Uterus (tissue), 4 donors: Measurements from ENCODE around the gene KIAA1755. TPM values are rescaled to one million over a fixed set of nuclear protein-coding genes. Genes with fewer than 3 reads are reported as not detected.

Source experiments
- DNase-seq, 2 donors: peaks; one replicate each; pipeline ENCODE4 v3.0.0-alpha.2; 2019 to 2020
- H3K27ac ChIP-seq, 2 donors: fragments of 200-600 bp; sonication (generic); 1 replicate in 1 of 2; 2 replicates in 1 of 2; pipeline ENCODE4 v1.5.1; 2016 to 2018
- H3K27me3 ChIP-seq, 2 donors: fragments of 200-600 bp; sonication (generic); one replicate each; pipeline ENCODE4 v1.5.1; 2018 to 2019; ENCODE audit warnings: control low read depth in 1 of 2
- H3K36me3 ChIP-seq, 2 donors: fragments of 200-600 bp; sonication (generic); one replicate each; pipeline ENCODE4 v1.5.1; 2019; ENCODE audit warnings: control low read depth in 1 of 2
- H3K4me1 ChIP-seq, 2 donors: fragments of 200-600 bp; sonication (generic); one replicate each; pipeline ENCODE4 v1.5.1; 2018 to 2019; ENCODE audit warnings: control low read depth in 1 of 2
- H3K4me3 ChIP-seq, 2 donors: fragments of 200-600 bp; sonication (generic); 1 replicate in 1 of 2; 2 replicates in 1 of 2; pipeline ENCODE4 v1.5.1; 2018 to 2019; ENCODE audit warnings: mild to moderate bottlenecking in 1 of 2
- H3K9me3 ChIP-seq, 2 donors: fragments of 200-600 bp; sonication (generic); one replicate each; pipeline ENCODE4 v1.5.1; 2019; ENCODE audit warnings: control low read depth in 1 of 2
- POLR2A ChIP-seq, 2 donors: fragments of 450-650 bp; IDR thresholded peaks; one replicate each; pipeline ENCODE4 v1.6.1; 2016; ENCODE audit warnings: antibody characterized with exemption in 2 of 2, mild to moderate bottlenecking in 1 of 2, moderate library complexity in 1 of 2
- intact Hi-C: fragments of 100-400 bp; cut with DNase I; formaldehyde crosslinking; loops from one replicate; pipeline ENCODE4 v1.15.1; 2023; ENCODE audit warnings: low total_unique reads
- total RNA-seq, 4 donors: library from RNA; depleted of rRNA in 3 of 4; stranded (reverse); fragments of >200 nt in 3 of 4; gene quantifications; one replicate each; pipeline versions ENCODE4 v1.1.0 to v1.2.4, GENCODE V29; 2014 to 2023
- TF ChIP-seq, protein P1 (sequence below), 4 experiments: fragments of 200-600 bp in 2 of 4; fragments of 450-650 bp in 2 of 4; sonication (generic) in 2 of 4; IDR thresholded peaks; one replicate each; pipeline ENCODE4 v1.5.1; 2016 to 2019; ENCODE audit warnings: antibody characterized with exemption in 4 of 4, mild to moderate bottlenecking in 2 of 4, moderate library complexity in 1 of 4
- donor health status: DM: yes; HTN: yes; CAD: no.

The KIAA1755 gene
- total RNA-seq, 4 donors from 2014 or later: 5.3 to 47.6 (median 15.7) TPM

GRCh38 chr20:38178065-38178491 is 82.5 kb downstream of the KIAA1755 start:
- TF ChIP-seq, protein P1, sequence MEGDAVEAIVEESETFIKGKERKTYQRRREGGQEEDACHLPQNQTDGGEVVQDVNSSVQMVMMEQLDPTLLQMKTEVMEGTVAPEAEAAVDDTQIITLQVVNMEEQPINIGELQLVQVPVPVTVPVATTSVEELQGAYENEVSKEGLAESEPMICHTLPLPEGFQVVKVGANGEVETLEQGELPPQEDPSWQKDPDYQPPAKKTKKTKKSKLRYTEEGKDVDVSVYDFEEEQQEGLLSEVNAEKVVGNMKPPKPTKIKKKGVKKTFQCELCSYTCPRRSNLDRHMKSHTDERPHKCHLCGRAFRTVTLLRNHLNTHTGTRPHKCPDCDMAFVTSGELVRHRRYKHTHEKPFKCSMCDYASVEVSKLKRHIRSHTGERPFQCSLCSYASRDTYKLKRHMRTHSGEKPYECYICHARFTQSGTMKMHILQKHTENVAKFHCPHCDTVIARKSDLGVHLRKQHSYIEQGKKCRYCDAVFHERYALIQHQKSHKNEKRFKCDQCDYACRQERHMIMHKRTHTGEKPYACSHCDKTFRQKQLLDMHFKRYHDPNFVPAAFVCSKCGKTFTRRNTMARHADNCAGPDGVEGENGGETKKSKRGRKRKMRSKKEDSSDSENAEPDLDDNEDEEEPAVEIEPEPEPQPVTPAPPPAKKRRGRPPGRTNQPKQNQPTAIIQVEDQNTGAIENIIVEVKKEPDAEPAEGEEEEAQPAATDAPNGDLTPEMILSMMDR (IDR thresholded peaks at IDR 0.05): no peak
- TF ChIP-seq POLR2A (IDR thresholded peaks at IDR 0.05): no peak
- intact Hi-C loops: no loop called here
- Histone ChIP-seq H3K9me3 (no peaks in the 10 kb centered on the region), H3K4me1 (no peaks in the 10 kb centered on the region), H3K36me3 (no peaks in the 10 kb centered on the region), H3K27me3 (no peaks in the 10 kb centered on the region), H3K27ac (no peak overlapping the region), H3K4me3 (no peak overlapping the region)
- DNase-seq: no peak

GRCh38 chr20:38177201-38177600 is 83.3 kb downstream of the KIAA1755 start:
- no peaks in the 10 kb centered on the region for H3K9me3 ChIP-seq
- no peak for DNase-seq
- H3K4me1 ChIP-seq: no peaks in the 10 kb centered on the region
- H3K4me3 ChIP-seq: no peak overlapping the region
- intact Hi-C loops: no loop called here
- no peak overlapping the region for H3K27ac ChIP-seq
- H3K36me3 ChIP-seq: no peaks in the 10 kb centered on the region
- no peaks in the 10 kb centered on the region for H3K27me3 ChIP-seq
- no peak for TF ChIP-seq POLR2A (IDR thresholded peaks at IDR 0.05)
- TF ChIP-seq, protein P1 (IDR thresholded peaks at IDR 0.05): no peak

- Histone ChIP-seq H3K4me3 (no peak overlapping the region), H3K36me3 (no peaks in the 10 kb centered on the region), H3K27me3 (no peaks in the 10 kb centered on the region), H3K4me1 (no peaks in the 10 kb centered on the region), H3K27ac (no peak overlapping the region), H3K9me3 (no peaks in the 10 kb centered on the region)
- DNase-seq: no peak
- intact Hi-C loops: no loop called here
- TF ChIP-seq, protein P1 (IDR thresholded peaks at IDR 0.05): no peak
- no peak for TF ChIP-seq POLR2A (IDR thresholded peaks at IDR 0.05)
Measured at GRCh38 chr20:38175304-38176180, 85.0 kb downstream of the KIAA1755 start.

- peak in 1 of 2 donors; percentile 52 for DNase-seq
- no peak overlapping the region for H3K4me3 ChIP-seq
- no peaks in the 10 kb centered on the region for H3K27me3 ChIP-seq
- no peaks in the 10 kb centered on the region for H3K4me1 ChIP-seq
- TF ChIP-seq, protein P1 (IDR thresholded peaks at IDR 0.05): no peak
- no peak for TF ChIP-seq POLR2A (IDR thresholded peaks at IDR 0.05)
- H3K27ac ChIP-seq: no peak overlapping the region
- no peaks in the 10 kb centered on the region for H3K36me3 ChIP-seq
- intact Hi-C loops: no loop called here
- no peaks in the 10 kb centered on the region for H3K9me3 ChIP-seq
Measured at GRCh38 chr20:38173237-38174156, 87.0 kb downstream of the KIAA1755 start.
